Measurements from ENCODE around the gene FGFBP1.

The FGFBP1 gene

DNA sequence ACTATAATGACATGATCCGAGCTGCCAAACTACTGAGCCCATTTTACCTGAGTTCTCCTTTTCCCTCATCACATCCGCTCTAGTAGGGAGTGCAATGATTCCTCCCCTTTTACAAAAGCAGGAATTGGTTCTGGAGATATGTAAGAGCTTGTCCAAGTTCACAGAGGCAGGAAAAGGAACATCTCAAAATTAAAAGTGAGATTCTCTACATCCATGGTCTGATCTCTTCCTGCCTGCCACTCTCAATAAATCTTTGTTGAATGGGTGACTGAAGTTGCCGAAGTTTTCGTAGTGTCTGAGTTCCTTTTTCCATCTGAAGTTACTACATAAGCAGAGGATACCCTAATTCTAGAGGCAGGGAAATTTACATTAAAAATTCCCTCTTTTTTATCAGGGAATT lies at the start of gene FGFBP1:
TSS of gene FGFBP1 (minus strand) at position 101 of the 400 bp plus-strand sequence. CDS start 2,108 bp downstream, outside the sequence.
- no peak for DNase-seq

GRCh38 chr4:15988222-15988621 lies 49.7 kb upstream of the FGFBP1 start:
- no peak for DNase-seq

DNA sequence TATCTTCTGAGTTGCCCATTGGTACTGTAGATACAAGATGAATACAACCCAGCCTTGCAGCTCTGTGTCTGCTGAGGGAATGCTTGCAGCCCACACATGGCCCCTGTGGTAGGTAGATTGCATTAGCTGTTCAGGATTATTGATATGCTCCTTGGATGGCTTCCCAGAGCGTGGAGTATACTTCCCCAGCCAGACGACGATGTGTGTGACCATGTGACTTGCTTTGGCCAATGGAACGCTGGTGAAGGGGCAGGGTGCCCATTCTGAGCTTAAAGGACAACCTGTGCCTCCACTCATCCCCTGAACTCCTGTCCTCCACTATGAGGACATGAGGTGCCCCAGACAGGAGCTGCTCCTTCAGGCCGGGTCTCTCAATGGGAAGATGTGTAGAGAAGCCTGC lies 48.4 kb upstream of the FGFBP1 start:
- DNase-seq = no peak

GRCh38 chr4:15983610-15984009 lies 45.1 kb upstream of the FGFBP1 start:
- DNase-seq = no peak

GRCh38 chr4:15982842-15983524 lies 44.4 kb upstream of the FGFBP1 start:
- no peak for DNase-seq

DNA sequence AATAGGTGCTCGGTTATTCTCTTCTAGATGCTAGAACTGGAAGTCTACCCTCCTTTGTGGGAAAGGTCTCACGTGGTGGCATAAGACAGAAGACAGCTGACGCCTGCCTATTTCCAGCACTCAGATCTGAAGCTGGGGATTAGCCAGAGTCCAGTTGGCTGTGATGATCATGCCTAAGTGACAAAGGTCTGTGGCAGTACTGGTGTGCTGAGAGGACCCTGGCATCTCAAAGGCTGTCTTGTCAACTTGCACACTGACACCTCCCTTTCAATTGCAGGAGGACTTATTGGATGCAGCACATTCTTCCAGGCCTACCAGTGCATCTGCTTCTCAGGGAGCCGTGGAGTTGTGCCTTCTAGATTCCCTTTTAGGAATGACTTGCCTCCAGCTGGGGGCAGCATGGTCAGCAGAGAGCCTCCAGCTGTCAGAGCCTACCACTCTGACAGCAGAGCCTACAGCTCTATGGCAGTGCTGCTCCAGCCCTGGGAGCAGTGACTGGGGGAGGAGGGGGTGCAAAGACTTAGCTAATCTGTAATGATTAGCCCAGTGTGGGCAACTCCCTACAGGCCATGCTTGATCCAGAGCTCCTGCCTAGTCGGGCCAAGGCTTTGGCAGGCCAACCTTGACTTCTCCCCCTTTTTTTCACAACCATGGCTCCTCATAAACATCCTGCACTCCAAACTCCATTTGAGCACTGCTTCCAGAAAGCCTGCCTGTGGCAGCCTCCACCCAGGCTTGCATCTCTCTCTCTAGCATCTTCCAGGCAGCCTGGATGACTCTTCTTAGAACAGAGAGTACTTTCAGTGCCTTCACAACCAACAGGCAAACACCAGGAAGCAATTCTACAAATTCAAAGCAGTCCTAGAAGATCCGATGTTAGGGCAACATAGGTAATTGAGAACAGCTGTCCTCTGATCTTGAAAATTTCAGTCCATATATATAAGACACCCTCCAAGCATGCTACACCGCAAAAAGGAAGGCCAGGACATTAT lies 38.2 kb upstream of the FGFBP1 start:
- no peak for DNase-seq

DNA sequence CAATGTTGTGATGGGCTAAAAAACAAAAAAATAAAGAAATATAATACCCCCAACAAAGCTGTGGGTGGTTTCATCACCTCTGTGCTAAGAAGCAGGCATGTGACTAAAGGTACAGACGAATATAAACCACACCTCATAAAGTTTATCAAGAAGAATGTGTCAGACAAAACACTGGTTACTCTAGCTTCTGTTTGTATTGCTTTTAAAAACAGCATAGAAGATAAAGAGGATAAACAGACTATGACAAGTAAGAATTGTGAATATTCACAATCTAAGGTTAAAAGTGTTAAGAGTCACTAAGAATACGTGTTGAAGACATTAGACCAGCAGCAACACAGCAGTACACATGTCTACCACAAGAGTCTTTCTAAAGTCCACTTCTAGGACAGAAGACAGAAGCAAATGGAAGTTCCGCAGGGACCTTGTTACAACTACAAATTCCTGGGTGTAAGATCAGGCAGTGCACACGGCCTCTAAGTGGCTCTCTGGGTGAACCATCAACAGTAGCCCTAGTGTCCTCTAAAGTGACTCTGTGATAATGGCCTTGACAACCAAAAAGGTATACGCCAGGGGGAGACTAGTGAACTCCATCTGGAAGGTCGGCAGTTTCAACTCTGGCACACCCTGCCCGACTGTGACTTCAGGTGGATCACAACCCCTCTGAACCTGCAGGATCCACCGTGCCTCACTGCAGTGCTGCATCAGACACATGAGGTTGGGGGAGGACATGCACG lies 32.7 kb upstream of the FGFBP1 start:
- no peak for DNase-seq

- no peak for DNase-seq
These were observed 30.2 kb upstream of the FGFBP1 start for GRCh38 chr4:15968551-15969300.

DNA sequence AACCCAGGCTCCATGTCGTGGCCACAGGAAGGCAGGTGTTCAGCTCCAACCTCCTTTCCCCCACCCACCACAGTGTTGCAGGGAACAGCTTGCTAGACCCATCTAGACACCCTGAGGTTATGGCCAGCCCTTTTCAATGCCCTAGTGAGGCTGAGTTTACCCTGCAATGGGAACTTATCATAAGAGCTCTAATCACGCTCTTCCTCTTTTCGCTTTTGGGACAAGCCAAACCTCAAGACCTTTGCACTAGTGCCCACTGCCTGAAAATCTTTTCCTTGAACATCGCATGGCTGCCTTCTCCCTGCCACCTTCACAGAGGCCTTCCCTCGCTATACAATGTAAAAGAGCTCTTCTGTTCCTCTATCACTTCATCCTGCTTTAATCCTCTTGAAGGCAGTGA lies 26.8 kb upstream of the FGFBP1 start:
- no peak for DNase-seq

DNA sequence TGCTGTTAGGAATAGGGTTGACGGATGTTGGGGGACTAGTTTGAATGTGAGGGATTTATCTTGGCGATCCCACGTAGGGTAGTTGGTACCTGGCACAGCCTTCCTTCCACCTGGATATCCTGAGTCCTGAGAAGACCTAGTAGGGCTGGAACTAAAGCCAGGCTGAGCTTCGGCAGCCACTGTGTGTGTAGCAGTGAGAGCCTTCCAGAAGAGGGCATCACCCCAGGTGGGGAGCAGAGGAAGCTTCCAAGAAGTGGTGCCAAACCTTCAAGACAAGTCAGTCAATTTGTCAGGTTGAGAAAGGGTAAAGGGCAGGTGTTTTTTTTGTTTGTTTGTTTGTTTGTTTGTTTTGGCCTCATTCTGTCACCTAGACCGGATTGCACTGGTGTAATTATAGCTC lies 25.6 kb upstream of the FGFBP1 start:
- DNase-seq = no peak

GRCh38 chr4:15963576-15963975 lies 25.0 kb upstream of the FGFBP1 start:
- DNase-seq = no peak

DNA sequence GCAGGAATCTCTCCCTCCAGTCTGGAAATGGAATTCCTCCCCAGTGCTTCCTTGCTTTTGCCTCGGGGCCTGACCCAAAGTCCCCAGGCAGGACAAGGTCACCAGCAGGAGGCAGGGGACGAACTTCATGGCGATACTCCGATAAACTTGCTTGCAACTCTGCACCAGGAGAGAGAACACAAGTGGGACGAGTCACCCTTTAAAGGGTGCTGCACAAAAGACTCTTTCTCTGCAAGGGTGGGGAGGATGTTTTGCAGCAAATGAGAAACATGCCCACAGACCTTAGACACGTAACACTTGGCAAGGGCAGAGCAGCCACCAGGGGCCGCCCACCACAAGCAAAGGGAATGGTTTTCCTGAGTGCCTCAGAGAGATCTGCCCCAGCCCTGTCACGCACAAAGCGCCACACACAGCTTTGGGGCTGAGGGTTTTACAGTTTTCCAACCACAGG lies 24.5 kb upstream of the FGFBP1 start, which contains the start of gene FGFBP2:
TSS of gene FGFBP2 (minus strand) at position 175 of the 451 bp plus-strand sequence. CDS start at position 129, 46 bp downstream.
- no peak for DNase-seq

- no peak for DNase-seq
These were observed 23.4 kb upstream of the FGFBP1 start for GRCh38 chr4:15961781-15962510.

GRCh38 chr4:15958562-15958961 lies 20.0 kb upstream of the FGFBP1 start:
- DNase-seq = no peak

DNA sequence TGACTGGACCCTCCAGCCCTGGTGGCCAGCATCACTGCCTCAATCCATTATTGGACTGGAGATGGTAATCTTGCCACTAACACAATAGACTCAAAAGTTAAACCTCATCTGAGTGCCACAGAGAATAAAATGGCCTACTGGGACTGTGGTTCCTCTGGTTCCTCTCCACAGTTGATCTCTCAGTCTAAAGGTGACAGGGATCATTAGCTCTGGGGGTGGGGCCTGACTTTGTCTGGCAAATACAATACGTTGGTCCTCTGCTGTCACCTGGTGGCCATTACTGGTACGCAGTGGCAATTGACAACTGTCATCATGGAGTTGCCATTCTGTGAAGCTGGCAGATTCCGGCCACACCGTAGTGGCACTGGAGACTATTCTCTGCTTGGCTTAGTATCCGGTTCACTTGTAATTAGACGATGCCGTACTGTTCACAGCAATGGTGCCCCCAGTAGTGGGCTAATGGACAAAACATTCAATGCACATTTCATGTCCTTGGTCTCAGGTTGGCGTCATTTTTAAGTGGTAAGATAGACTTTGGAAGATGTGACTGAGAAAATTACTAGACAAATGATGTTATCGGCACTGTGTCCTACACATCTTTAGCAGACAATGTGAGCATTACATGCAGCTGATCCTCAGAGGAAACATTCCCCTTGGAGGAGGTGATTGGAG lies 17.8 kb upstream of the FGFBP1 start:
- peak; percentile 19 for DNase-seq

DNA sequence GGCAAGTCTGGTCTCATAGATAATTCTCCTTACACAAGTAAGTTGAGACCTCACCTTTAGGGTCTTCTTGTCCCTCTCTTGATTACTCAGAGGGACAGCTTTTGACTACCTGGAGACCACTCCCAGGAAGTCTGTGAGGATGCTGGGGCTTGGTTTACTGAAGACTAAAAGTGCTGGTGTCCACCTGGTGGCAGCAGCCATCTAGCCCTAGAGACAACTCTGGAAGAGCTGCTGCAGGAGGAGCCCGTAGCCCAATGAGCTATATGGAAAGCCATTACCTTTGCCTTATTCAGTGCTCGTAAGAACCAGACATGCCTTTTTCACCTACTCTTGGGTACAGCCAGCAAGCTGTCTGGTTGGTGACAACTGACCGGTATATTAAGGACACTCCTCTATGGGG lies 17.1 kb upstream of the FGFBP1 start:
- no peak for DNase-seq

DNA sequence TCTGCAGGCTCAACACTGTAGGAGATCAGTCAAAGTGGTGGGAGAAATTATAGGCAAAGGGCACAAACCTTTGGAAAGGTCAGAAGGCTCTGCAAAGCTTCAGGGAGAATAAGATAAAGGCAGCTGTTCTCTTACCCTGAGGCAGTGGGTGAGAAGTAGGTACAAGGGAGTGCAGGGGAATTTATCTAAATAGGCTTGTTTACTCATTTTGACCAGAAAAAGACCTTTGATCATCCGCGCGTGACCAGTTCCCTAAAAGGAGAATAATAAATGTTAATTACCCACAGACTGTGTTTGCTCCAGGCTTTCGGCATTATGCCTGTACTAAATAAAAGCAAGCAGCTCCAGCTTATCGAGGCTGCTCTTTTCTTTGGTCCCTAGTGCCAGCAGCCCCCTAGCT lies 15.1 kb upstream of the FGFBP1 start:
- DNase-seq = no peak

DNA sequence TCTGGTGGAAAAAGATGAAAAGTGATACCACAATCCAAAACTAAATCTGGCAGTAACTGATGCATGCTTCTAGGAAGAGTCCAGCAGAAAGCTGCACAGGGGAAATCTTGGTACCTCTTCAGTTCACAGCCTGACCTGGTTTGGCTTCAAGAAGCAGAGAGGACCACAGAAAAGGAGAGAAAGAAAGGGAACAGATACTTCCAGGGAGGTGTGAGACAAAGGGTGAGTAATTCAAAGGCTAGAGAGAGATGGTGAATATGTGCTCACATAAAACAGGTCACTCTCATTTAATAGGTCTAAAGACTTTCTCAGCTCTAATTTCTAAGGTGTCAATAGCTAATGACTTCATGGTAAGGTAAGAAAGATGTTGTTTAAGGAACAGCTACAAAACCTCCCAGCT lies 13.2 kb upstream of the FGFBP1 start:
- no peak for DNase-seq

DNA sequence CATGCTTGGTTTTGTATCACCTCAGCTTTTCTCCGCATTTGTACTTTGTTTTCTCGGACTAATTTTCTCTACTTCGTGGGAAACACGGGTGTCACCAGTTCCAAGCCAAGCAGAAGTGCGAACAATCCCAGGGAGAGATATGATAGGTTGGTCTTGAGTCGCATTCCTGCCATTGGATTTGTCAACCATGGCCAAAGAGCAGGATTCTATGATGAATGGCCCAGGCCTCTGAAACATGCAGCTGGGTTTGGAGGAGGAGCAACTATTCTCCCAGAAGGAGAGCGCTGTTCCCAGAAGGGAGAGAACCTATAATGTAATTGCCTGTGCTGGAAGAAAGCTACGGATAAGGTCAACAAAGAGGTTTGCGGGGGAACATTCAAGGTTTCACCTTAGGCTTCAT lies 10.3 kb upstream of the FGFBP1 start:
- no peak for DNase-seq

DNA sequence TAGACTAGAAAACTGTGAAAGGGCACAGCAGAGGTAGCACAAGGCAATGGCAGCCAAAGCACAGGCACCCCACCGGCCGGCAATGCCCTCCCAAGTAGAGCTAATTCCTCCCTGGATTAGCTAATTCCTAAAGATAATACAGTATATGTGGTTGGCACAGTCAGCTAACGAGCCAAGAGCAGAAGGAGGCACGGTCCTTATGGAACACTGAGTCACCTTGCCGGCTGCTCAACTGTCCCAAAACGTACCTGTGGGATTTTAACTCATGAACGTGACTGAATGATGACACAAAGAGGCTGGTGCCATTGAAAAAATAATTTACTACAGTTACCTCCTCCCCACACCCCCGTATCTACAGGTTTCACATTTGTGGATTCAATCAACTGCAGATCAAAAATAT lies 9.1 kb upstream of the FGFBP1 start:
- DNase-seq = no peak

DNA sequence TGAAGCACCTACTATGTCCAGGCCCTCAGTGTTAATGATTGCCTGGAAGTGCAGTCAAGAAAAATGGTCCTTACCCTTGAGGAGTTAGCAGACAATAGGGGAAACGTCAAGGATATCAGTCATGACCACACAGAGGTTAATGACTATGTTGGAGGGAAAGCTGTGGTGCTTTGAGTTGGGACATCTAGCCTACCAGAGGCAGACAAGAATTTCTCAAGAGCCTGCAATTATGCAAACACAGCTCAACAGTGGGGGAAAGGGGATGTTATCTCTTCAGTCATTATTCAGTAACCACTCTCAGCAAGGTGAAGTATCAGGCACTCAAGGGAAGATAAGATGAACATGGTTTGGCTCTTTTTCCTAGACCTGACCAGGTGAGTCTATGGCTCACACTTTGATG lies 7.0 kb upstream of the FGFBP1 start:
- DNase-seq = no peak
